ENCODE results near the gene ELAVL4. TPM values are rescaled to one million over a fixed set of nuclear protein-coding genes. Genes with fewer than 3 reads are reported as not detected.

ELAVL4 gene
- total and polyA plus RNA-seq, 2 experiments from 2014 or later = not detected

- TF ChIP-seq, protein P1, sequence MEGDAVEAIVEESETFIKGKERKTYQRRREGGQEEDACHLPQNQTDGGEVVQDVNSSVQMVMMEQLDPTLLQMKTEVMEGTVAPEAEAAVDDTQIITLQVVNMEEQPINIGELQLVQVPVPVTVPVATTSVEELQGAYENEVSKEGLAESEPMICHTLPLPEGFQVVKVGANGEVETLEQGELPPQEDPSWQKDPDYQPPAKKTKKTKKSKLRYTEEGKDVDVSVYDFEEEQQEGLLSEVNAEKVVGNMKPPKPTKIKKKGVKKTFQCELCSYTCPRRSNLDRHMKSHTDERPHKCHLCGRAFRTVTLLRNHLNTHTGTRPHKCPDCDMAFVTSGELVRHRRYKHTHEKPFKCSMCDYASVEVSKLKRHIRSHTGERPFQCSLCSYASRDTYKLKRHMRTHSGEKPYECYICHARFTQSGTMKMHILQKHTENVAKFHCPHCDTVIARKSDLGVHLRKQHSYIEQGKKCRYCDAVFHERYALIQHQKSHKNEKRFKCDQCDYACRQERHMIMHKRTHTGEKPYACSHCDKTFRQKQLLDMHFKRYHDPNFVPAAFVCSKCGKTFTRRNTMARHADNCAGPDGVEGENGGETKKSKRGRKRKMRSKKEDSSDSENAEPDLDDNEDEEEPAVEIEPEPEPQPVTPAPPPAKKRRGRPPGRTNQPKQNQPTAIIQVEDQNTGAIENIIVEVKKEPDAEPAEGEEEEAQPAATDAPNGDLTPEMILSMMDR (IDR thresholded peaks at IDR 0.05; ENCODE audit: low read depth, low read length) = no peak
- Histone ChIP-seq H3K36me3 (no peaks in the 10 kb centered on the region), H3K9me3 (ENCODE audit: low read depth) (no peaks in the 10 kb centered on the region), H3K27me3 (no peaks in the 10 kb centered on the region), H3K4me3 (no peak overlapping the region), H3K4me1 (ENCODE audit: low read depth) (no peaks in the 10 kb centered on the region), H3K27ac (no peak overlapping the region)
- no peak for DNase-seq (ENCODE audit: low read depth in 1 of 2, low spot score in 1 of 2)
Observed at GRCh38 chr1:50080904-50081586, 27.7 kb upstream of the ELAVL4 start.

DNA sequence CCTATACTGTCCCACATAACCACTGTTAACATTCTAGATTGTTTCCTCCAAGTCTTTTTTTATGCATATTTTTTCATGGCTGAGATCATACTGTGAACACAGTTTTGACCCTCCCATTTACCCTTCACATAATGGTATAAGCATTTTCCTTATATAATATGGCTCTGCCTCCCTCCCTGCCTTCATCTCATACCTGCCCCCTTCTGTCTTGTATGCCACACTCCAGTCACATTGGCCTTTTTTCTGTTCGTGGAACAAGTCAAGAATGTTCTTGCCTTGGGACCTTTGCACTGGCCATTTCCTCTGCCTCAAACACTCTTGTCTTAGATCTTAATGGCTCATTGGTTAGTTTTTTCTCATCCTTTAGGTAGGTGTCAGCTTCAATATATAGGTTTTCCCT lies 24.3 kb upstream of the ELAVL4 start:
- Histone ChIP-seq H3K4me3 (no peak overlapping the region), H3K27me3 (no peaks in the 10 kb centered on the region), H3K4me1 (ENCODE audit: low read depth) (no peaks in the 10 kb centered on the region), H3K27ac (no peak overlapping the region), H3K36me3 (no peaks in the 10 kb centered on the region), H3K9me3 (ENCODE audit: low read depth) (peaks cover 3% of the 10 kb centered on the region)
- no peak for DNase-seq (ENCODE audit: low read depth in 1 of 2, low spot score in 1 of 2)
- TF ChIP-seq, protein P1 (IDR thresholded peaks at IDR 0.05; ENCODE audit: low read depth, low read length) = no peak

DNA sequence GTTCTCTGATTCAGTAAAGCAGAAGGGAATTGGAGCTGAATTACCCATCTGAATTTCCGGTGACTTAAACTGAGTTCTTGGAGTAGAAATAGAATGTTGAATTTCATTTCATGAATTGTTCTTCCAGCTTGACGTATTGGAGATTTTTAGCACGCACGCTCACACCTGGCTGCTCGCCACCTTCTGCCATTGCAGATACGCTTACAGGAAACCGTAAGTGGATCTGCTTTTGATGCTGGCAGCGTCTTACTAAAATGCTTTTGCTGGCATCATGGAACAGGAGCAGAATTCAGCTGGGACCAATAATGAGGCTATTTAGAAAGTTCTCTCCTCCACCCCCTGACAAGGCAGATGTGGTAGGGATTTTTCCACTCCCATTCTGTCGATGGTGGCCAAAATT lies 17.7 kb upstream of the ELAVL4 start:
- Histone ChIP-seq H3K4me3 (no peak overlapping the region), H3K9me3 (ENCODE audit: low read depth) (peaks cover 3% of the 10 kb centered on the region), H3K4me1 (ENCODE audit: low read depth) (no peaks in the 10 kb centered on the region), H3K27me3 (no peaks in the 10 kb centered on the region), H3K36me3 (no peaks in the 10 kb centered on the region), H3K27ac (no peak overlapping the region)
- TF ChIP-seq, protein P1 (IDR thresholded peaks at IDR 0.05; ENCODE audit: low read depth, low read length) = no peak
- DNase-seq (ENCODE audit: low read depth in 1 of 2, low spot score in 1 of 2) = no peak

DNA sequence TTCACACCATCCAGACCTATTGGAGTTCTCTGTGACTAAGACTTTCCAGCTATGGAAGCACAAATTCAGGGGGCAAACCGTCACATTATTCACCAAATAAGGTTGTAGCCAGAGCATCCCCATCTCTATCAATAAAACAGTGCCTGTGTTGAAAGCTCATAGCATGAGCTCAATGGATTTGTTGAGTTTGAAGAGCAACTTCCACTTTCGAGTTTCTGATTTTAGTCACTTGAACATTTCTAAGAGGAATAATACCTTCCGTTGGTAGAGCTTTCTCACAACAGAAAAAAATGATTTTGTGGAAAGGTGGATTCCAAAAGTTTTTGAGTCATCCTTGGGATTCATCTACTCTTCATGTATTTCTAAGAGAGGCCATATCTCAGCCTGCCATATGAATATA lies 13.0 kb upstream of the ELAVL4 start:
- H3K36me3 ChIP-seq = no peaks in the 10 kb centered on the region
- H3K9me3 ChIP-seq (ENCODE audit: low read depth) = no peaks in the 10 kb centered on the region
- H3K27me3 ChIP-seq = no peaks in the 10 kb centered on the region
- TF ChIP-seq, protein P1 (IDR thresholded peaks at IDR 0.05; ENCODE audit: low read depth, low read length) = no peak
- H3K4me3 ChIP-seq = no peak overlapping the region
- H3K27ac ChIP-seq = no peak overlapping the region
- no peaks in the 10 kb centered on the region for H3K4me1 ChIP-seq (ENCODE audit: low read depth)
- no peak for DNase-seq (ENCODE audit: low read depth in 1 of 2, low spot score in 1 of 2)

GRCh38 chr1:50097021-50097679 lies 11.6 kb upstream of the ELAVL4 start:
- TF ChIP-seq, protein P1 (IDR thresholded peaks at IDR 0.05; ENCODE audit: low read depth, low read length) = no peak
- H3K27ac ChIP-seq = no peak overlapping the region
- no peaks in the 10 kb centered on the region for H3K36me3 ChIP-seq
- no peaks in the 10 kb centered on the region for H3K9me3 ChIP-seq (ENCODE audit: low read depth)
- no peaks in the 10 kb centered on the region for H3K27me3 ChIP-seq
- no peak for DNase-seq (ENCODE audit: low read depth in 1 of 2, low spot score in 1 of 2)
- H3K4me3 ChIP-seq = no peak overlapping the region
- H3K4me1 ChIP-seq (ENCODE audit: low read depth) = no peaks in the 10 kb centered on the region
